HFFc6 (cell line): Measurements from ENCODE around the gene CTDP1. TPM values are rescaled to one million over a fixed set of nuclear protein-coding genes. Genes with fewer than 3 reads are reported as not detected.

Source experiments
- DNase-seq: peaks from one replicate; pipeline ENCODE4 v3.0.0-alpha.2; 2018
- H3K27ac Mint-ChIP-seq: 2 replicates; pipeline ENCODE4 v1.8.0; 2020; ENCODE audit warnings: mild to moderate bottlenecking, mixed read lengths
- H3K27me3 Mint-ChIP-seq: 2 replicates; pipeline ENCODE4 v1.8.0; 2021; ENCODE audit warnings: mild to moderate bottlenecking, moderate library complexity, mixed read lengths; ENCODE audit not compliant: insufficient read depth
- H3K36me3 Mint-ChIP-seq: 2 replicates; pipeline ENCODE4 v1.8.0; 2021; ENCODE audit warnings: low read depth, mixed read lengths
- H3K4me1 Mint-ChIP-seq: 2 replicates; pipeline ENCODE4 v1.8.0; 2020; ENCODE audit warnings: low read depth, mixed read lengths
- H3K4me3 Mint-ChIP-seq: 2 replicates; pipeline ENCODE4 v1.8.0; 2020; ENCODE audit warnings: mild to moderate bottlenecking, moderate library complexity, mixed read lengths
- H3K9me3 Mint-ChIP-seq: 2 replicates; pipeline ENCODE4 v1.8.0; 2020; ENCODE audit warnings: mild to moderate bottlenecking, mixed read lengths
- total RNA-seq, 6 experiments: library from RNA; stranded (reverse); fragmentation: NEBNext Ultra II Directional; extraction: Animal tissue kit (Norgen Biotek cat#: 25700); gene quantifications; 2 replicates in 1 of 6; 3 replicates in 5 of 6; pipeline ENCODE4 v1.2.3, GENCODE V29; 2021
- TF ChIP-seq, protein P1 (sequence below): fragments of 200-600 bp; sonication (generic); IDR thresholded peaks from 2 replicates; pipeline ENCODE4 v1.5.0; 2021; ENCODE audit warnings: antibody characterized with exemption, mild to moderate bottlenecking

Gene CTDP1
- total RNA-seq, 6 experiments from 2014 or later: 15.6 to 18.2 (median 16.6) TPM

DNA sequence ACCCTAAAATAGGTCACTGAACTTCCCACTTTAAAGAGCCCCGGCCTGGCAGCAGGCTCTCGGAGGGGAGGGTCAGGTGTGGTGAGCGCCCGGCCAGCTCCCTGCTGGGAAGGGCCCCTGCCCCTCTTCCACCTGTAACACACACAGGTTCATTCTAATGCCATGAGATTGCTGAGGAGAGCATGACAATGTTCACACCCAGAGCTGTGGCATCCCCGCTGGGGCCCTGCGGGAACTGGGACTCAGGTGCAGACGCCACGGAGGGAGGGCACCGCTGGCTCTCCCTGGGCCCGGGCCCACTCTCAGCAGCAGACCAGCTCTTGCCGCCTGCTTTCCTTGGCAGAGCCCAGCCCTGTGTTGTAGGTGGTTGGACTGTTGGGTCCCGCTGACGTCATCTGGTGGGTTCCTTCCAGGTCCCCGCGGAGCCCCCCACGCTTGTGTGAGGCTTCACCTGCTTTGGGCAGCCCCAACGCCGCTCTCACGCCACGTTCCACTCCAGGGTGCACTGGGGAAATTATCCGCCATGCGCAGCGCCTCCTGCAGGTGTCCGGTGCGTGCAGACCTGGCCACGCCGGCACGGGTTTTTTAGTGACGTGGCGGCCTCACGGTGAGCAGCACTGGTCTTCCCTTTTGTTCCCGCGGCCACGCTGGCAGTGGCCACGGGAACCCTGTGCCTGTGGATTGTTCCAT lies 67.7 kb downstream of the CTDP1 start:
- H3K27ac Mint-ChIP-seq: no peak overlapping the region
- peaks cover 48% of the 10 kb centered on the region for H3K36me3 Mint-ChIP-seq
- H3K9me3 Mint-ChIP-seq: peaks cover 16% of the 10 kb centered on the region
- no peaks in the 10 kb centered on the region for H3K27me3 Mint-ChIP-seq
- TF ChIP-seq, protein P1, sequence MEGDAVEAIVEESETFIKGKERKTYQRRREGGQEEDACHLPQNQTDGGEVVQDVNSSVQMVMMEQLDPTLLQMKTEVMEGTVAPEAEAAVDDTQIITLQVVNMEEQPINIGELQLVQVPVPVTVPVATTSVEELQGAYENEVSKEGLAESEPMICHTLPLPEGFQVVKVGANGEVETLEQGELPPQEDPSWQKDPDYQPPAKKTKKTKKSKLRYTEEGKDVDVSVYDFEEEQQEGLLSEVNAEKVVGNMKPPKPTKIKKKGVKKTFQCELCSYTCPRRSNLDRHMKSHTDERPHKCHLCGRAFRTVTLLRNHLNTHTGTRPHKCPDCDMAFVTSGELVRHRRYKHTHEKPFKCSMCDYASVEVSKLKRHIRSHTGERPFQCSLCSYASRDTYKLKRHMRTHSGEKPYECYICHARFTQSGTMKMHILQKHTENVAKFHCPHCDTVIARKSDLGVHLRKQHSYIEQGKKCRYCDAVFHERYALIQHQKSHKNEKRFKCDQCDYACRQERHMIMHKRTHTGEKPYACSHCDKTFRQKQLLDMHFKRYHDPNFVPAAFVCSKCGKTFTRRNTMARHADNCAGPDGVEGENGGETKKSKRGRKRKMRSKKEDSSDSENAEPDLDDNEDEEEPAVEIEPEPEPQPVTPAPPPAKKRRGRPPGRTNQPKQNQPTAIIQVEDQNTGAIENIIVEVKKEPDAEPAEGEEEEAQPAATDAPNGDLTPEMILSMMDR: peak; percentile 38; the same call in 1 of the 2 replicates
- no peak overlapping the region for H3K4me3 Mint-ChIP-seq
- DNase-seq: no peak
- H3K4me1 Mint-ChIP-seq: no peaks in the 10 kb centered on the region

DNA sequence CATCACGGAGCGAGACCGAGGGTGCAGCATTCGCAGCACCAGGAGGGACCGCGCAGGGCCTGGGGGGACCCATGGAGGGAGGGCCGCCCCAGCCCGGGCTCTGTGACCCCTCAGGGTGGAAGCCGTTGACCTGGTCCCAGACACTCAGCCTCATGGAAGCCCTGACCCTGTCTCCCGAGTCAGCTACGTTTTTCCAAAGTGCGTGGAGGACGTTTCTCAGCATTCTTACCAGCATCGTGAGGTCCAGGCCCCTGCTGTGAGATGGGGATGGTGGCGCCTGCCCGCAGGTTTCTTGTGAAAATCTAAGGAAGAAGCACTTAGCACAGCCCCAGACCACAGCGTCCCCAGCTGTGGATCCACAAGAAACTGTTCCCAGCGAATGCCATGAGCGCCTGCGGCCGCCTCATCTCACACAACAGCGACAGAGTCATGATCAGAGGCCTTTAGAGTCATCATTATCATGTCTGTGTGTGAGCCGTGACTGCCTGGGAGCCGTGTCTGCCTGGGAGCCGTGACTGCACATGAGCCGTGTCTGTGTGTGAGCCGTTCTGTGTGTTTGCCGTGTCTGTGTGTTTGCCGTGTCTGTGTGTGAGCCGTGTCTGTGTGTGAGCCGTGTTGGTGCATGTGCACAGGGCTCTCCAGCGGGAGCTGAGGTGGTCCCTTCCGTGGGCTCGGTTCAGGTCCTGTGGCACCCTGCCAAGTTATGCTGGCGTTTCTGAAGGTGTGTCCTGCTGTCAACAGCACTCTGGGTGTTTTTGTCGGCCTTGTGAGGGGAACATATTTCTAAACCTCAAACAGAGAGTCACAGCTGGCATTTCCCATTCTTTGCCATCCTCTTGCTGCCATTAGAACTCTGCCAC lies 68.9 kb downstream of the CTDP1 start:
- peaks cover 9% of the 10 kb centered on the region for H3K9me3 Mint-ChIP-seq
- peaks cover 38% of the 10 kb centered on the region for H3K36me3 Mint-ChIP-seq
- no peak overlapping the region for H3K27ac Mint-ChIP-seq
- H3K4me3 Mint-ChIP-seq: no peak overlapping the region
- TF ChIP-seq, protein P1: no peak
- no peaks in the 10 kb centered on the region; the same call in 1 of the 2 replicates for H3K27me3 Mint-ChIP-seq
- H3K4me1 Mint-ChIP-seq: no peaks in the 10 kb centered on the region
- DNase-seq: no peak

DNA sequence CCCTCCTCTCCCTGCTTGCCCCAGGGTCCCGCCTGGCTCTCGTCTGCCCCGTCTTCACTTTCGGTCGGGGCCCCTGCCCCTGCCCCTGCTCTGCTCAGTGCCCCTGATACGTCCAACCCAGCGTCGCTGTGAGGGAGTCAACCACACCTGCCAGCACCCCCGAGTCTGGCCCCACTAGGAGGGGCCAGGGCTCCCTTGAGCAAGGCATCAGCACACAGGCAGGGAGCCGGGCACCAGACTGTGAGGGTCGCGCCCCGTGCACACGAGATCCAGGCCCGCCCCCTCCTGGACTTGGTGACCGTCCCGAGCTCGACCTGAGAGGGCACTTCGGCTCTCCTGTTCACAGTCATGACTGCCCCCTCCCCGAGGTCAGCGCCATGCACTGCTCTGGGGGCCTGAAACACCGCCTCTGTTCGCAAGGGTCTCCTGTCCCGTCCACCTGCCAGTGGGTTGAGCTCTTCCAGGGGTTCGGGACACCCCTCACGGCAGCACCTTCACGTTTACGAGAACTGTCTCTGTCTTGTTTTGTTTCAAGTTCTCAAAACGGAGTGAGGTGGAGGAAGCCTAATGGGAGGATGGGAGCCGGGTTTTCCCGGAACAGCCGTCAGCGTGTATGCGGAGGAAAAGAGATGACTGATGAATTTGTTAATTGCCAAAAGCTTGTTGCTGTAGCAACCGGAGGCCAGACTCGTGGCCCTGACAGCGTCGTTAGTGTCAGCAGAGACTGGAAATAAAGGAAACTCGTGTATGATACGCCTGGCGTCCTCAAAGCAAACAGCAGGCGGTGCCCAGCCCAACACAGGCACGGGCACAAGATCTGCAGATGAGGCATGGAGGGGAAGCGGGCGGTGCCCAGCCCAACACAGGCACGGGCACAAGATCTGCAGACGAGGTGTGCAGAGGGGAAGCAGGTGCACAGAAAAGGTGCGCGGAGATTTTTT lies 69.9 kb downstream of the CTDP1 start:
- peaks cover 5% of the 10 kb centered on the region for H3K9me3 Mint-ChIP-seq

DNA sequence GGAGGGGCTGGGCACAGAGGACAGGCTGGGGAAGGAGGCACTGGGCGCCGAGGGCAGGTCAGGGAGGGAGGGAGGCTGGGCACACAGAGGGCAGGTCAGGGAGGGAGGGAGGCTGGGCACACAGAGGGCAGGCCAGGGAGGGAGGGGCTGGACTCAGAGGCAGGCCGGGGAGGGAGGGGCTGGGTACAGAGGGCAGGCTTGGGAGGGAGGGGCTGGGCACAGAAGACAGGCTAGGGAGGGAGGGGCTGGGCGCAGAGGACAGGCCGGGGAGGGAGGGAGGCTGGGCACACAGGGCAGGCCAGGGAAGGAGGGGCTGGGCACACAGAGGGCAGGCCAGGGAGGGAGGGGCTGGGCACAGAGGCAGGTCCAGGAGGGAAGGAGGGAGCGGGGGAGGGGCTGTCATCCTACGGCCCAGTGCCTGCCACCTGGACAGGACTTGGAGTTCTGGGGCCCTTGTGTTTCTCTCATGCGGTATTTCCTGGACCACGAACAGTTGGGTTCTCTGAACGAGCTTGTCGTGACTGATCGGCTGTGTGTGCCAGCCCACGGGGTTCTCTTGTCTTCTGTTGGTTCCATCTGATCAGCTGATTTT lies 71.5 kb downstream of the CTDP1 start:
- no peaks in the 10 kb centered on the region for H3K4me1 Mint-ChIP-seq
- no peak overlapping the region for H3K27ac Mint-ChIP-seq
- TF ChIP-seq, protein P1: no peak
- 0 out of 2 replicates have a peak, but pooled peaks cover 4% of the 10 kb centered on the region for H3K9me3 Mint-ChIP-seq
- no peak for DNase-seq
- no peak overlapping the region for H3K4me3 Mint-ChIP-seq
- H3K36me3 Mint-ChIP-seq: peaks cover 37% of the 10 kb centered on the region
- H3K27me3 Mint-ChIP-seq: no peaks in the 10 kb centered on the region; the same call in 1 of the 2 replicates

More for the DNA sequence above, 69.9 kb downstream of the CTDP1 start:
- no peak overlapping the region for H3K27ac Mint-ChIP-seq
- H3K4me3 Mint-ChIP-seq: no peak overlapping the region
- TF ChIP-seq, protein P1: no peak
- no peak for DNase-seq
- peaks cover 33% of the 10 kb centered on the region for H3K36me3 Mint-ChIP-seq
- H3K4me1 Mint-ChIP-seq: no peaks in the 10 kb centered on the region
- H3K27me3 Mint-ChIP-seq: no peaks in the 10 kb centered on the region; the same call in 1 of the 2 replicates
